ENCODE results near the gene RPS18. TPM values are rescaled to one million over a fixed set of nuclear protein-coding genes. Genes with fewer than 3 reads are reported as not detected.
A peak's percentile ranks its signal among the peaks of the same experiment; 100 is the strongest.

RPS18 gene
- total RNA-seq, 4 donors from 2014 or later, result 773 to 2,238 (median 1,359) TPM

- in situ Hi-C loops (cut with MboI; ENCODE audit: low pct_ligation_motif_present in 1 of 4, low pct_unique_long_range_greater_than_20kb in 1 of 4, low sequenced_read_pairs in 3 of 4) (no loop called here), intact Hi-C loops (cut with DNase I; ENCODE audit: low total_unique reads) (loop anchor here (10.0 kb wide), 1 partner anchor 96 kb away; the partner anchor contains the start of genes CUTA and PHF1)
- Histone ChIP-seq H3K4me3 (peak overlapping the region in 3 of 4 donors; percentile 36 to 61 (median 46)), H3K27me3 (no peaks in the 10 kb centered on the region), H3K27ac (peak overlapping the region; percentile 86 to 94 (median 90)), H3K9me3 (no peaks in the 10 kb centered on the region), H3K36me3 (peaks cover 0 to 24% (median 8%) of the 10 kb centered on the region in 4 donors), H3K4me1 (peaks cover 28 to 66% (median 56%) of the 10 kb centered on the region in 4 donors)
- TF ChIP-seq POLR2AphosphoS5 (IDR thresholded peaks at IDR 0.05) (no peak), POLR2A (IDR thresholded peaks at IDR 0.05) (no peak), EP300 (IDR thresholded peaks at IDR 0.05; ENCODE audit: low read depth) (no peak), CTCF (IDR thresholded peaks at IDR 0.05) (no peak)
- DNase-seq, result no peak
- WGBS, 2 donors (ENCODE audit: low coverage in 1 of 2), result 53 to 58% methylated on average over 7 to 8 of the region's 8 CpGs
These were observed 46.7 kb downstream of the RPS18 start for GRCh38 chr6:33318426-33319073.

- H3K9me3 ChIP-seq, result no peaks in the 10 kb centered on the region
- in situ Hi-C loops (cut with MboI; ENCODE audit: low pct_ligation_motif_present in 1 of 4, low pct_unique_long_range_greater_than_20kb in 1 of 4, low sequenced_read_pairs in 3 of 4) (no loop called here), intact Hi-C loops (cut with DNase I; ENCODE audit: low total_unique reads) (loop anchor here (10.0 kb wide), 1 partner anchor 95 kb away; the partner anchor contains the start of genes CUTA and PHF1)
- H3K4me3 ChIP-seq, result no peak overlapping the region
- no peak for DNase-seq
- peaks cover 31 to 68% (median 58%) of the 10 kb centered on the region in 4 donors for H3K4me1 ChIP-seq
- no peaks in the 10 kb centered on the region for H3K27me3 ChIP-seq
- WGBS, 2 donors (ENCODE audit: low coverage in 1 of 2), result 80% methylated on average over 3 of the region's 3 CpGs; no CpG with 5 or more reads in 1 of the 2 donors
- H3K36me3 ChIP-seq, result peaks cover 0 to 24% (median 8%) of the 10 kb centered on the region in 4 donors
- H3K27ac ChIP-seq, result peak overlapping the region in 3 of 4 donors; percentile 18 to 94 (median 31)
- TF ChIP-seq CTCF (IDR thresholded peaks at IDR 0.05) (no peak), POLR2AphosphoS5 (IDR thresholded peaks at IDR 0.05) (no peak), POLR2A (IDR thresholded peaks at IDR 0.05) (no peak), EP300 (IDR thresholded peaks at IDR 0.05; ENCODE audit: low read depth) (no peak)
These were observed 48.1 kb downstream of the RPS18 start for GRCh38 chr6:33319939-33320314.

- no peak overlapping the region for H3K4me3 ChIP-seq
- WGBS, 2 donors (ENCODE audit: low coverage in 1 of 2), result 90% methylated on average over 32 of the region's 32 CpGs; no CpG with 5 or more reads in 1 of the 2 donors
- peak overlapping the region in 3 of 4 donors; percentile 18 to 94 (median 31) for H3K27ac ChIP-seq
- H3K4me1 ChIP-seq, result peaks cover 26 to 61% (median 52%) of the 10 kb centered on the region in 4 donors
- intact Hi-C loops (cut with DNase I; ENCODE audit: low total_unique reads), result no loop called here
- peak; percentile 33 for DNase-seq
- in situ Hi-C loops (cut with MboI; ENCODE audit: low pct_ligation_motif_present in 1 of 4, low pct_unique_long_range_greater_than_20kb in 1 of 4, low sequenced_read_pairs in 3 of 4), result no loop called here
- no peak for TF ChIP-seq POLR2A (IDR thresholded peaks at IDR 0.05)
- no peak for TF ChIP-seq EP300 (IDR thresholded peaks at IDR 0.05; ENCODE audit: low read depth)
- no peak for TF ChIP-seq POLR2AphosphoS5 (IDR thresholded peaks at IDR 0.05)
- no peak for TF ChIP-seq CTCF (IDR thresholded peaks at IDR 0.05)
- H3K36me3 ChIP-seq, result peaks cover 0 to 24% (median 8%) of the 10 kb centered on the region in 4 donors
- H3K27me3 ChIP-seq, result no peaks in the 10 kb centered on the region
- no peaks in the 10 kb centered on the region for H3K9me3 ChIP-seq
These were observed 48.7 kb downstream of the RPS18 start for GRCh38 chr6:33320315-33321181.

- H3K36me3 ChIP-seq, result peaks cover 0 to 24% (median 8%) of the 10 kb centered on the region in 4 donors
- peak overlapping the region in 1 of 4 donors; percentile 93 for H3K4me3 ChIP-seq
- H3K4me1 ChIP-seq, result peaks cover 26 to 60% (median 51%) of the 10 kb centered on the region in 4 donors
- no peak for TF ChIP-seq CTCF (IDR thresholded peaks at IDR 0.05)
- TF ChIP-seq POLR2AphosphoS5 (IDR thresholded peaks at IDR 0.05), result no peak
- no peak for TF ChIP-seq EP300 (IDR thresholded peaks at IDR 0.05; ENCODE audit: low read depth)
- TF ChIP-seq POLR2A (IDR thresholded peaks at IDR 0.05), result no peak
- peak overlapping the region; percentile 90 to 94 (median 92) for H3K27ac ChIP-seq
- DNase-seq, result no peak
- no peaks in the 10 kb centered on the region for H3K9me3 ChIP-seq
- no peaks in the 10 kb centered on the region for H3K27me3 ChIP-seq
- WGBS, 2 donors (ENCODE audit: low coverage in 1 of 2), result 72 to 77% methylated on average over 3 to 9 of the region's 9 CpGs
- in situ Hi-C loops (cut with MboI; ENCODE audit: low pct_ligation_motif_present in 1 of 4, low pct_unique_long_range_greater_than_20kb in 1 of 4, low sequenced_read_pairs in 3 of 4) (no loop called here), intact Hi-C loops (cut with DNase I; ENCODE audit: low total_unique reads) (no loop called here)
These were observed 49.4 kb downstream of the RPS18 start for GRCh38 chr6:33321227-33321626.
